Measurements from ENCODE around the gene ZFC3H1.
"Not testable (repeated sequence)": the region's sequence is repeated elsewhere in the genome, so short reads cannot be mapped to it uniquely, and the experiment has no call there.

Gene ZFC3H1

DNA sequence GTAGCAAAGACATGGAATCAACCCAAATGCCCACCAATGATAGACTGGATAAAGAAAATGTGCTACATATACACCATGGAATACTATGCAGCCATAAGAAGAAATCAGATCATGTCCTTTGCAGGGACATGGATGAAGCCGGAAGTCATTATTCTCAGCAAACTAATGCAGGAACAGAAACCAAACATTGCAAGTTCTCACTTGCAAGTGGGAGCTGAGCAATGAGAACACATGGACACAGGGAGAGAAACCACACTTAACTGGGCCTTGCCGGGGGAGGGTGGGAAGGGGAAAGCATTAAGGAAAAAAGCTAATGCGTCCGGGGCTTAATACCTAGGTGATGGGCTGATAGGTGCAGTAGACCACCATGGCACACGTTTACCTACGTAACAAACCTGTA is 93.8 kb downstream of the ZFC3H1 start:
- DNase-seq = not testable (repeated sequence)

- no peak for DNase-seq
These were observed 96.1 kb downstream of the ZFC3H1 start for GRCh38 chr12:71567537-71567936.

DNA sequence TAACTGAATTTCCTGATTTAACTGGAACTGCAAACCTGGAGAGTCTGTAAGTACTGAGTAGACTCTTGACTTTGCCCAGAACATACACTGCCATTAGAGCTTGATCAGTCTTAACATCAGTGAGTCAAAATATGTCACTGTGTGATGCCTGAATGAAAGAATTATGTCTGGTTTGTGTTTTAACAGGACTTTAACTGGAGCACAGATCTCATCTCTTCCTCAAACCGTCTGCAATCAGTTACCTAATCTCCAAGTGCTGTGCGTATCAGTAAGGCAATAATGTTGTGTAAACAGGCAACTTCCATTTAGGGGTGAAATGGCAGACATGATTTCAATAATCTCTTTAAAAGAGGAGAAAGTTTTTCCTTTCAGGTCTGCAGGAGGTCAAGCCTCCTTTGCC is 97.0 kb downstream of the ZFC3H1 start:
- DNase-seq = no peak

DNA sequence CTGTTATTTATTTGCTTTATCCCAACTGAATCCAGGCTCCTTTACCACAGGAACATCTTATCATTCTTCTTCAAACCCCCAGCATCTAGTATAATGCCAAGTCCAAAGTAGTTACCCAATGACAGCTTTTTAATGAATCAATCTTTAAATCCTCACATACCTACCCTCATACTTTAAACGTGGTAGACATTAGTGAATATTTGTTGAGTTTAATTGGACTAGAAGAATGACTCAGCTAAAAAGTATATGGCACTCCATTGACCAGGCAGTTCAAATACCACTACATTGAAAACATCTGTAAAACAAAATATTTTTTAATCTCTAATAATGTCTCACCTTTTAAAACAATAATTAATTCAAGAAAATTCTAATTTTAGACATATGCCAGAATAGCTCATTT is 98.1 kb downstream of the ZFC3H1 start:
- no peak for DNase-seq

- no peak for DNase-seq
These were observed 100.7 kb downstream of the ZFC3H1 start for GRCh38 chr12:71562676-71563595.
